Suprapubic skin (tissue), 4 donors: ENCODE data around the gene HABP4.

ENCODE experiments used
- CTCF ChIP-seq, 2 donors: fragments of 200-600 bp in 1 of 2; fragments of 450-650 bp in 1 of 2; sonication (generic) in 1 of 2; IDR thresholded peaks; one replicate each; pipeline ENCODE4 v1.5.1; 2016 to 2019; ENCODE audit warnings: antibody characterized with exemption in 2 of 2, mild to moderate bottlenecking in 1 of 2, moderate library complexity in 1 of 2
- POLR2A ChIP-seq, 2 donors: fragments of 450-650 bp; IDR thresholded peaks; one replicate each; pipeline ENCODE4 v1.6.1; 2017; ENCODE audit warnings: antibody characterized with exemption in 2 of 2, mild to moderate bottlenecking in 2 of 2, moderate library complexity in 2 of 2
- POLR2AphosphoS5 ChIP-seq, 3 donors: sonication (generic); formaldehyde crosslinking; IDR thresholded peaks; one replicate each; pipeline ENCODE4 v1.6.1; 2017; ENCODE audit warnings: antibody characterized with exemption in 3 of 3

GRCh38 chr9:96498796-96499195 lies 48.8 kb downstream of the HABP4 start:
- TF ChIP-seq POLR2A (IDR thresholded peaks at IDR 0.05) (no peak), CTCF (IDR thresholded peaks at IDR 0.05) (no peak), POLR2AphosphoS5 (IDR thresholded peaks at IDR 0.05) (no peak)
